HepG2 (cell line): ENCODE measurements around the gene MDH2. TPM values are rescaled to one million over a fixed set of nuclear protein-coding genes. Genes with fewer than 3 reads are reported as not detected.

Source experiments
- AFF4 ChIP-seq: sonication (generic); formaldehyde crosslinking; IDR thresholded peaks from 2 replicates; pipeline ENCODE4 v1.4.0; 2020; ENCODE audit warnings: missing genetic modification reagents
- GTF2F1 ChIP-seq: fragments of 150-350 bp; IDR thresholded peaks from 2 replicates; pipeline ENCODE4 v1.6.1; 2014; ENCODE audit warnings: low read length
- KAT7 ChIP-seq: IDR thresholded peaks from 2 replicates; pipeline ENCODE4 v1.6.1; 2018; ENCODE audit warnings: borderline replicate concordance, missing compliant biosample characterization
- MIXL1 ChIP-seq: IDR thresholded peaks from 2 replicates; pipeline ENCODE4 v1.6.1; 2016
- PTBP1 ChIP-seq: fragments of 200-400 bp; formaldehyde crosslinking; IDR thresholded peaks from 2 replicates; pipeline ENCODE4 v1.6.1; 2018; ENCODE audit warnings: low read length, low read depth; ENCODE audit not compliant: poor library complexity, severe bottlenecking
- TBX3 ChIP-seq: fragments of 450-650 bp; IDR thresholded peaks from 2 replicates; pipeline ENCODE4 v1.6.1; 2017; ENCODE audit warnings: antibody characterized with exemption, mild to moderate bottlenecking, inconsistent platforms, borderline replicate concordance
- ZFP62 ChIP-seq: sonication (generic); formaldehyde crosslinking; IDR thresholded peaks from 2 replicates; pipeline ENCODE4 v1.4.0; 2020; ENCODE audit warnings: missing genetic modification reagents
- ZNF225 ChIP-seq: sonication (generic); formaldehyde crosslinking; IDR thresholded peaks from 2 replicates; pipeline ENCODE4 v1.4.0; 2020; ENCODE audit warnings: mild to moderate bottlenecking, missing genetic modification reagents
- ZNF33B ChIP-seq: sonication (generic); formaldehyde crosslinking; IDR thresholded peaks from 2 replicates; pipeline ENCODE4 v1.5.1; 2020; ENCODE audit warnings: mild to moderate bottlenecking, missing genetic modification reagents
- ZNF468 ChIP-seq: sonication (generic); formaldehyde crosslinking; IDR thresholded peaks from 2 replicates; pipeline ENCODE4 v1.8.0; 2022; ENCODE audit warnings: mild to moderate bottlenecking, moderate library complexity, missing genetic modification reagents
- polyA plus RNA-seq, 8 experiments: library from polyadenylated mRNA; depleted of rRNA in 3 of 8; stranded (reverse) in 7 of 8; unstranded in 1 of 8; fragments of >200 nt; fragmentation: Illumina TruSeq in 4 of 8; extraction: Trizol in 4 of 8; gene quantifications; 2 replicates each; pipeline versions ENCODE4 v1.2.1 to v1.2.3, GENCODE V29; 2011 to 2016; ENCODE audit warnings: low read depth in 4 of 8, missing spikeins in 1 of 8, mixed read lengths in 1 of 8; ENCODE audit not compliant: insufficient read depth in 1 of 8
- total RNA-seq, 5 experiments: library from RNA; depleted of rRNA; stranded (reverse); fragments of >200 nt; fragmentation: Illumina TruSeq; extraction: Trizol; gene quantifications; 2 replicates each; pipeline ENCODE4 v1.2.3, GENCODE V29; 2016; ENCODE audit warnings: low read depth in 1 of 5
- TF ChIP-seq, protein P1 (sequence below): IDR thresholded peaks from 2 replicates; pipeline ENCODE4 v1.6.1; 2016; ENCODE audit warnings: low read depth, borderline replicate concordance
- TF ChIP-seq, protein P2 (sequence below), 2 experiments: fragments of 450-650 bp in 1 of 2; sonication (generic) in 1 of 2; formaldehyde crosslinking in 1 of 2; IDR thresholded peaks; 2 replicates each; pipeline versions ENCODE4 v1.6.1 to v1.8.0; 2016 to 2022; ENCODE audit warnings: antibody characterized with exemption in 1 of 2, mild to moderate bottlenecking in 1 of 2, missing genetic modification reagents in 1 of 2
- TF ChIP-seq, protein P3 (sequence below): sonication (generic); formaldehyde crosslinking; IDR thresholded peaks from 2 replicates; pipeline ENCODE4 v1.4.0; 2020; ENCODE audit warnings: missing genetic modification reagents

MDH2 gene
- total and polyA plus RNA-seq, 2 of the 13 experiments (the other 11 are each of a cell fraction or from before 2014, with no cell fraction given): 81.4 to 90.3 TPM

DNA sequence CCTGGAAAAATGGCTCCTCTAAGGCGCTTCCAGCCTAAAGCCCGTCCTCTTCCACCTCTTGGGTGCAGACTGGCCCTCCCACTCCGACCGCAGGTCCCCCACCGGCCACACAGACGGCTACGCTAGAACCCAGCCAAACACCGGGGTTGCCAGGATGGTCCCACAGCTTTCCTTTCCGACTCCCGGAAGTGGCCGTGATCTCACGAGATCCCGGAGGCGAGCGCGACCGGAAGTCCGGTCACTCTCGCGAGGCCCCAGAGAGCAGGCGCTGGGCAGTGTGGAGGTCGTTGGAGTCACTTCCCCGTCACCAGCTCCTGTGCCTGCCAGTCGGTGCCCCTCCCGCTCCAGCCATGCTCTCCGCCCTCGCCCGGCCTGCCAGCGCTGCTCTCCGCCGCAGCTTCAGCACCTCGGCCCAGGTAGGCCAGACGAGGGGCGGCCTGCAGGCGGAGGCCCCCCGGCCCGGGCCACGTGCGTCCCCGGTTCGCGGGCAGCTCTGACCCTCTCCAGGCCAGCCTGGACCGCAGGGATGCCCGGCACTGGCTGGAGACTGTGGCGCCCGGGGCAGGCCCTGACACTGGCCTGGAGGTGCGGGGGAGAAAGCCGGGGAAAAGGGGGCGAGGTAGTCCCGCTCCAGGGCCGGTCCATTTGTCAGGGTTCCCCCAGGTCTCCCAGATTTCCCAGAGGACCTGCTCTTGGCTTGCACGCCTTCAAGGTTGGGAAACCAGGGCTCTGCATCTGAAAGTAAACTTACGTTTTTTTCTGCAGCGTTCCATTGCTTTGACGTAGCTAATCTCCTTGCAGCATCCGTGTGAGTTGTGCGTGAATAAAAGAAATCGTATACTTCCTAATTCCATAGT is at the start of gene MDH2, which contains the start of gene STYXL1 (continued):
- peak; percentile 94; the same call in 1 of the 2 replicates for TF ChIP-seq ZNF33B (CRISPR knock-in tag)
- TF ChIP-seq, protein P1, sequence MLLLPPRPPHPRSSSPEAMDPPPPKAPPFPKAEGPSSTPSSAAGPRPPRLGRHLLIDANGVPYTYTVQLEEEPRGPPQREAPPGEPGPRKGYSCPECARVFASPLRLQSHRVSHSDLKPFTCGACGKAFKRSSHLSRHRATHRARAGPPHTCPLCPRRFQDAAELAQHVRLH (CRISPR knock-in tag): peak; percentile 91; the same call in 1 of the 2 replicates
- TF ChIP-seq, protein P2, sequence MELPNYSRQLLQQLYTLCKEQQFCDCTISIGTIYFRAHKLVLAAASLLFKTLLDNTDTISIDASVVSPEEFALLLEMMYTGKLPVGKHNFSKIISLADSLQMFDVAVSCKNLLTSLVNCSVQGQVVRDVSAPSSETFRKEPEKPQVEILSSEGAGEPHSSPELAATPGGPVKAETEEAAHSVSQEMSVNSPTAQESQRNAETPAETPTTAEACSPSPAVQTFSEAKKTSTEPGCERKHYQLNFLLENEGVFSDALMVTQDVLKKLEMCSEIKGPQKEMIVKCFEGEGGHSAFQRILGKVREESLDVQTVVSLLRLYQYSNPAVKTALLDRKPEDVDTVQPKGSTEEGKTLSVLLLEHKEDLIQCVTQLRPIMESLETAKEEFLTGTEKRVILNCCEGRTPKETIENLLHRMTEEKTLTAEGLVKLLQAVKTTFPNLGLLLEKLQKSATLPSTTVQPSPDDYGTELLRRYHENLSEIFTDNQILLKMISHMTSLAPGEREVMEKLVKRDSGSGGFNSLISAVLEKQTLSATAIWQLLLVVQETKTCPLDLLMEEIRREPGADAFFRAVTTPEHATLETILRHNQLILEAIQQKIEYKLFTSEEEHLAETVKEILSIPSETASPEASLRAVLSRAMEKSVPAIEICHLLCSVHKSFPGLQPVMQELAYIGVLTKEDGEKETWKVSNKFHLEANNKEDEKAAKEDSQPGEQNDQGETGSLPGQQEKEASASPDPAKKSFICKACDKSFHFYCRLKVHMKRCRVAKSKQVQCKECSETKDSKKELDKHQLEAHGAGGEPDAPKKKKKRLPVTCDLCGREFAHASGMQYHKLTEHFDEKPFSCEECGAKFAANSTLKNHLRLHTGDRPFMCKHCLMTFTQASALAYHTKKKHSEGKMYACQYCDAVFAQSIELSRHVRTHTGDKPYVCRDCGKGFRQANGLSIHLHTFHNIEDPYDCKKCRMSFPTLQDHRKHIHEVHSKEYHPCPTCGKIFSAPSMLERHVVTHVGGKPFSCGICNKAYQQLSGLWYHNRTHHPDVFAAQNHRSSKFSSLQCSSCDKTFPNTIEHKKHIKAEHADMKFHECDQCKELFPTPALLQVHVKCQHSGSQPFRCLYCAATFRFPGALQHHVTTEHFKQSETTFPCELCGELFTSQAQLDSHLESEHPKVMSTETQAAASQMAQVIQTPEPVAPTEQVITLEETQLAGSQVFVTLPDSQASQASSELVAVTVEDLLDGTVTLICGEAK (IDR thresholded peaks at IDR 0.05): peak; percentile 94
- TF ChIP-seq, protein P2 (CRISPR knock-in tag; IDR thresholded peaks at IDR 0.05): 0 out of 2 replicates have a peak, but pooled peaks have one; percentile 44
- no peak for TF ChIP-seq AFF4 (CRISPR knock-in tag)
- no peak; the same call in 1 of the 2 replicates for TF ChIP-seq GTF2F1
- peak; percentile 51; the same call in 1 of the 2 replicates for TF ChIP-seq MIXL1 (CRISPR knock-in tag)
- peak; percentile 62; the same call in 1 of the 2 replicates for TF ChIP-seq ZNF225 (CRISPR knock-in tag)
- no peak for TF ChIP-seq ZFP62 (CRISPR knock-in tag)
- no peak for TF ChIP-seq TBX3
- TF ChIP-seq KAT7 (CRISPR knock-in tag): peak; percentile 92; the same call in 1 of the 2 replicates
- no peak for TF ChIP-seq PTBP1
- TF ChIP-seq, protein P3, sequence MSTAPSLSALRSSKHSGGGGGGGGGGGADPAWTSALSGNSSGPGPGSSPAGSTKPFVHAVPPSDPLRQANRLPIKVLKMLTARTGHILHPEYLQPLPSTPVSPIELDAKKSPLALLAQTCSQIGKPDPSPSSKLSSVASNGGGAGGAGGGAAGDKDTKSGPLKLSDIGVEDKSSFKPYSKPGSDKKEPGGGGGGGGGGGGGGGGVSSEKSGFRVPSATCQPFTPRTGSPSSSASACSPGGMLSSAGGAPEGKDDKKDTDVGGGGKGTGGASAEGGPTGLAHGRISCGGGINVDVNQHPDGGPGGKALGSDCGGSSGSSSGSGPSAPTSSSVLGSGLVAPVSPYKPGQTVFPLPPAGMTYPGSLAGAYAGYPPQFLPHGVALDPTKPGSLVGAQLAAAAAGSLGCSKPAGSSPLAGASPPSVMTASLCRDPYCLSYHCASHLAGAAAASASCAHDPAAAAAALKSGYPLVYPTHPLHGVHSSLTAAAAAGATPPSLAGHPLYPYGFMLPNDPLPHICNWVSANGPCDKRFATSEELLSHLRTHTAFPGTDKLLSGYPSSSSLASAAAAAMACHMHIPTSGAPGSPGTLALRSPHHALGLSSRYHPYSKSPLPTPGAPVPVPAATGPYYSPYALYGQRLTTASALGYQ (CRISPR knock-in tag): peak; percentile 60; the same call in 1 of the 2 replicates
- no peak for TF ChIP-seq ZNF468
